Measurements from ENCODE around the gene NME1.

Gene NME1

GRCh38 chr17:51189162-51189561 is 35.8 kb downstream of the NME1 start:
- no peak for DNase-seq (ENCODE audit: low spot score)

GRCh38 chr17:51189628-51190027 is 36.3 kb downstream of the NME1 start:
- DNase-seq (ENCODE audit: low spot score), result no peak

GRCh38 chr17:51191895-51192294 is 38.5 kb downstream of the NME1 start:
- DNase-seq (ENCODE audit: low spot score), result no peak

- DNase-seq (ENCODE audit: low spot score), result no peak
Observed at GRCh38 chr17:51197754-51198153, 44.4 kb downstream of the NME1 start.

GRCh38 chr17:51200295-51200694 is 46.9 kb downstream of the NME1 start:
- DNase-seq (ENCODE audit: low spot score), result no peak

- no peak for DNase-seq (ENCODE audit: low spot score)
Observed at GRCh38 chr17:51200846-51201245, 47.5 kb downstream of the NME1 start.

- no peak for DNase-seq (ENCODE audit: low spot score)
Observed at GRCh38 chr17:51203838-51204237, 50.5 kb downstream of the NME1 start.

Measured in NAMALWA (cell line).